ENCODE data around the gene PTPRN2.
A peak's percentile ranks its signal among the peaks of the same experiment; 100 is the strongest.
"Not testable (repeated sequence)": the region's sequence is repeated elsewhere in the genome, so short reads cannot be mapped to it uniquely, and the experiment has no call there.

PTPRN2 gene

DNA sequence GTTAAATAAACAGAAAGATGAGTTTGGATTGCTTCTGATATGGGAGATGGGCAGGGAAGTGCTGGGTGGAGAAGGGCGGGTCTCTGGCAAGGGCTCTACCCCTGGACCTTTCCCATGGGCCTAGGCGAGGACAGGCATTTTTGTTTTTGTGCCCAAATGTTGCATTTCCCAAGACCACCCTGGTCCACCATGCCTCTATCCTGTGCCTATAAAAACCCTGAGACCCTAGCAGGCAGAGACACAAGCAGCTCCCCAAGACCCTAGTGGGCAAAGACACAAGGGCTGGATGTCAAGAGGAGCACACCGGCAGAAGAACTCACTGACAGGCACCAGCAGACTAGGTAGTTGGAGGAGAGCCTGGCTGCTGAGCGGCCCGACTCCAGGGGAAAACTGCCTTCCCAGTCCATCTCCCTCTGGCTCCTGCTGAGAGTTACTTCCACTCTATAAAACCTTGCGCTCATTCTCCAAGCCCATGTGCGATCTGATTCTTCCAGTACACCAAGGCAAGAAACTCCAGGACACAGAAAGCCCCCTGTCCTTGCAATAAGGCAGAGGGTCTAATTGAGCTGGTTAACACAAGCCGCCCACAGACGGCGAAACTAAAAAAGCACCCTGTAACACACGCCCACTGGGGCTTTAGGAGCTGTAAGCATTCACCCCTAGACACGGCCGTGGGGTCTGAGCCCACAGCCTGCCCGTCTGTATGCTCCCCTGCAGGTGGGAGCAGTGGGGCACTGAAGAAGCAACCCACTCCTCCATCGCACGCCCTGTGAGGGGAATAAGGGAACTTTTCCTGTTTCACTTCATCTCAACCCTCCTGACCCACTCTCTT, 291.4 kb downstream of the PTPRN2 start:
- no peak overlapping the region for H2BK120ac ChIP-seq (ENCODE audit: low read depth, low read length)
- H3K9me3 ChIP-seq (replicated peaks in 1 of 2; ENCODE audit: control insufficient read depth in 2 of 2, insufficient read depth in 1 of 2, low read depth in 1 of 2, low read length in 2 of 2) = peaks cover 0 to 11% of the 10 kb centered on the region in 2 donors
- no peak overlapping the region for H2BK5ac ChIP-seq (ENCODE audit: low read length)
- H4K91ac ChIP-seq (ENCODE audit: low read depth, low read length, poor library complexity) = no peak overlapping the region
- H3K23ac ChIP-seq (ENCODE audit: low read depth, low read length, poor library complexity) = no peak overlapping the region
- H2BK12ac ChIP-seq (ENCODE audit: low read length) = no peak overlapping the region
- H3K4me2 ChIP-seq (ENCODE audit: insufficient read depth, low read length, poor library complexity, severe bottlenecking) = no peak overlapping the region
- H3K27me3 ChIP-seq (ENCODE audit: control insufficient read depth in 3 of 3, insufficient read depth in 3 of 3, low read depth in 1 of 3, low read length in 3 of 3) = peaks cover 0 to 2% (median 0%) of the 10 kb centered on the region in 3 experiments
- H3K18ac ChIP-seq (ENCODE audit: low read length) = no peak overlapping the region
- no peak overlapping the region for H3K9ac ChIP-seq (ENCODE audit: low read depth, low read length, poor library complexity)
- DNase-seq (ENCODE audit: low spot score) = no peak
- H3K36me3 ChIP-seq (replicated peaks in 1 of 2; ENCODE audit: control insufficient read depth in 2 of 2, insufficient read depth in 2 of 2, low read length in 2 of 2) = peaks cover 0 to 1% of the 10 kb centered on the region in 2 donors
- peak overlapping the region; percentile 8 for H2AK5ac ChIP-seq (ENCODE audit: low read depth, low read length)
- H4K8ac ChIP-seq (ENCODE audit: low read depth, low read length) = no peak overlapping the region
- no peak overlapping the region for H2AFZ ChIP-seq (ENCODE audit: low read length)
- no peak overlapping the region for H3K14ac ChIP-seq (ENCODE audit: low read length)
- no peak overlapping the region for H3K4ac ChIP-seq (ENCODE audit: low read length)
- peak overlapping the region in 1 of 2 donors; percentile 56 for H3K4me3 ChIP-seq (ENCODE audit: low read length in 2 of 2)
- no peak overlapping the region for H3K27ac ChIP-seq (replicated peaks; ENCODE audit: low read length)
- WGBS, 2 donors (ENCODE audit: extremely low coverage in 2 of 2, insufficient read length in 2 of 2, insufficient replicate concordance in 1 of 2) = no CpG with 5 or more reads among the region's 16 CpGs
- H3K4me1 ChIP-seq (ENCODE audit: control insufficient read depth in 2 of 2, insufficient read depth in 1 of 2, low read depth in 1 of 2, low read length in 2 of 2) = peaks cover 0 to 3% of the 10 kb centered on the region in 2 donors
- H3K79me1 ChIP-seq (ENCODE audit: low read depth, low read length) = no peaks in the 10 kb centered on the region
- H2BK15ac ChIP-seq (ENCODE audit: low read length) = no peak overlapping the region

DNA sequence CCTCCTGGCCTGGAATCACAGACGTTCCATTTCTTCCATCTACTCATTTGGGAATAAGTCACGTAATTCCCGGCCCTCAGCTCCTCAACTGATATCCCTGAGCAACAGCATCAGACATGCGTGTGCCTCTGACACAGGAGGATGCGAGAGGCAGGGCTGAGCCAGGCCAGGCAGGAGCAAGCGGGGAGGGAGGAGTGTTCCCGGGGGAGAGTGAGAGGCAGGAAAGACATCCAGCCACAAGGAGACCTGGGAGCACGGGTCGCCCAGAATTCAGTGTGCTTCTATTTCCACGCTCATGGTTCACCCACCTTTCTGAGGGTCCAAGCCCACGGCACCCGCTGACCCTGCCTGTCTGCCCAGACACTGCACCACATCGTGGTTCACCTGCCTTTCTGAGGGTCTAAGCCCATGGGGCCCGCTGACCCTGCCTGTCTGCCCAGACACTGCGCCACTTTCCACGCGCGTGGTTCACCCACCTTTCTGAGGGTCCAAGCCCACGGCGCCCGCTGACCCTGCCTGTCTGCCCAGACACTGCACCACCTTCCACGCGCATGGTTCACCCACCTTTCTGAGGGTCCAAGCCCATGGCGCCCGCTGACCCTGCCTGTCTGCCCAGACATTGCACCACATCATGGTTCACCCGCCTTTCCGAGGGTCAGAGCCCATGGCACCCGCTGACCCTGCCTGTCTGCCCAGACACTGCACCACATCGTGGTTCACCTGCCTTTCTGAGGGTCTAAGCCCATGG, 293.0 kb downstream of the PTPRN2 start:
- H3K9me3 ChIP-seq (replicated peaks in 1 of 2; ENCODE audit: control insufficient read depth in 2 of 2, insufficient read depth in 1 of 2, low read depth in 1 of 2, low read length in 2 of 2) = peaks cover 0 to 23% of the 10 kb centered on the region in 2 donors

DNA sequence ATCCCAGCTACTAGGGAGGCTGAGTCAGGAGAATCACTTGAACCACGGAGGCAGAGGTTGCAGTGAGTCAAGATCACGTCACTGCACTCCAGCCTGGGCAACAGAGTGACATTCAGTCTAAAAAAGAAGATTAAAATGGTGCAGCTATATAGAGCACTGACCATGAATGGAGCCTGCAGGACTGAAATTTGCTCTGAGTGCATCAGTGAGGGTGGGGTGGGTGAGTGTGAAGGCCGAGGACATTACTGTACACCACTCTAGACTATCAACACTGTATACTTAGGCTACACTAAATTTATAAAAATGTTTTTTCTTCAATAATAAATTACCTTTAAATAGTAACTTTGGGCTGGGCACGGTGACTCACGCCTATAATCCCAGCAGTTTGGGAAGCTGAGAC, 294.7 kb downstream of the PTPRN2 start:
- no CpG with 5 or more reads among the region's 5 CpGs for WGBS, 2 donors (ENCODE audit: extremely low coverage in 2 of 2, insufficient read length in 2 of 2, insufficient replicate concordance in 1 of 2)
- Histone ChIP-seq H3K18ac (ENCODE audit: low read length) (no peak overlapping the region), H2BK120ac (ENCODE audit: low read depth, low read length) (no peak overlapping the region), H3K79me1 (ENCODE audit: low read depth, low read length) (no peaks in the 10 kb centered on the region), H2BK5ac (ENCODE audit: low read length) (no peak overlapping the region), H3K27ac (replicated peaks; ENCODE audit: low read length) (no peak overlapping the region), H3K14ac (ENCODE audit: low read length) (no peak overlapping the region), H2BK12ac (ENCODE audit: low read length) (no peak overlapping the region), H3K4me3 (ENCODE audit: low read length in 2 of 2) (no peak overlapping the region), H3K4me1 (ENCODE audit: control insufficient read depth in 2 of 2, insufficient read depth in 1 of 2, low read depth in 1 of 2, low read length in 2 of 2) (peaks cover 0 to 2% of the 10 kb centered on the region in 2 donors), H4K8ac (ENCODE audit: low read depth, low read length) (no peak overlapping the region), H3K27me3 (ENCODE audit: control insufficient read depth in 3 of 3, insufficient read depth in 3 of 3, low read depth in 1 of 3, low read length in 3 of 3) (no peaks in the 10 kb centered on the region), H3K4me2 (ENCODE audit: insufficient read depth, low read length, poor library complexity, severe bottlenecking) (no peak overlapping the region), H4K91ac (ENCODE audit: low read depth, low read length, poor library complexity) (no peak overlapping the region), H3K23ac (ENCODE audit: low read depth, low read length, poor library complexity) (no peak overlapping the region), H2AK5ac (ENCODE audit: low read depth, low read length) (no peak overlapping the region), H2BK15ac (ENCODE audit: low read length) (no peak overlapping the region), H2AFZ (ENCODE audit: low read length) (no peak overlapping the region), H3K4ac (ENCODE audit: low read length) (no peak overlapping the region), H3K9ac (ENCODE audit: low read depth, low read length, poor library complexity) (no peak overlapping the region), H3K36me3 (replicated peaks in 1 of 2; ENCODE audit: control insufficient read depth in 2 of 2, insufficient read depth in 2 of 2, low read length in 2 of 2) (peaks cover 0 to 1% of the 10 kb centered on the region in 2 donors), H3K9me3 (replicated peaks in 1 of 2; ENCODE audit: control insufficient read depth in 2 of 2, insufficient read depth in 1 of 2, low read depth in 1 of 2, low read length in 2 of 2) (peaks cover 0 to 23% of the 10 kb centered on the region in 2 donors)
- no peak for DNase-seq (ENCODE audit: low spot score)

More for the DNA sequence above, 293.0 kb downstream of the PTPRN2 start:
- not testable (repeated sequence) for H2AFZ ChIP-seq (ENCODE audit: low read length); H3K23ac ChIP-seq (ENCODE audit: low read depth, low read length, poor library complexity); H3K9ac ChIP-seq (ENCODE audit: low read depth, low read length, poor library complexity); H4K91ac ChIP-seq (ENCODE audit: low read depth, low read length, poor library complexity); DNase-seq (ENCODE audit: low spot score); H3K27me3 ChIP-seq (ENCODE audit: control insufficient read depth in 3 of 3, insufficient read depth in 3 of 3, low read depth in 1 of 3, low read length in 3 of 3); H4K8ac ChIP-seq (ENCODE audit: low read depth, low read length); H3K36me3 ChIP-seq (replicated peaks in 1 of 2; ENCODE audit: control insufficient read depth in 2 of 2, insufficient read depth in 2 of 2, low read length in 2 of 2); H3K4ac ChIP-seq (ENCODE audit: low read length); H3K14ac ChIP-seq (ENCODE audit: low read length); H3K27ac ChIP-seq (replicated peaks; ENCODE audit: low read length); H2BK120ac ChIP-seq (ENCODE audit: low read depth, low read length); H3K4me3 ChIP-seq (ENCODE audit: low read length in 2 of 2); H2BK15ac ChIP-seq (ENCODE audit: low read length); H3K18ac ChIP-seq (ENCODE audit: low read length); H3K4me1 ChIP-seq (ENCODE audit: control insufficient read depth in 2 of 2, insufficient read depth in 1 of 2, low read depth in 1 of 2, low read length in 2 of 2); H2BK5ac ChIP-seq (ENCODE audit: low read length); H3K79me1 ChIP-seq (ENCODE audit: low read depth, low read length); H3K4me2 ChIP-seq (ENCODE audit: insufficient read depth, low read length, poor library complexity, severe bottlenecking); H2BK12ac ChIP-seq (ENCODE audit: low read length)
- no CpG with 5 or more reads among the region's 29 CpGs for WGBS, 2 donors (ENCODE audit: extremely low coverage in 2 of 2, insufficient read length in 2 of 2, insufficient replicate concordance in 1 of 2)
- H2AK5ac ChIP-seq (ENCODE audit: low read depth, low read length) = peak overlapping the region; percentile 3

DNA sequence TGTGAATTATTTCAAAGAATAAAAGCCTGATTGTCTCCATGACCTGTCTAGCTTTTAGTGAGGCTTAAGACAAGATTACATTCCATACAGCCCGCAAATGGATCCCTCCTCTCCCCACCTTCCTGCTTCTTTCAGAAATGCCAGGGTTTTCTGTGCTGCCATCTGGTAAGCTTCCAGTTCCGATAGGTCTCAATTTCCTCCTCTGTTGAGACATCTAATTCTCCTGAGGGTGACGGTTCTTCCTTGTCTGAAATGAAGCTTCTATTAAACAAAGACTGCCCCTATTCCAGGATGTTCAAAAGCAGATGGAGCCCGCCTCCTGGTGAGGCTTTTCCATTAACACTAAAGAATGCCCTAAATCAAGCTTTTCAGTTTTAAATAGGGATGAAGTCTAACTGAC, 295.6 kb downstream of the PTPRN2 start:
- peaks cover 0 to 2% of the 10 kb centered on the region in 2 donors for H3K4me1 ChIP-seq (ENCODE audit: control insufficient read depth in 2 of 2, insufficient read depth in 1 of 2, low read depth in 1 of 2, low read length in 2 of 2)
- no peak overlapping the region for H3K18ac ChIP-seq (ENCODE audit: low read length)
- no peak for DNase-seq (ENCODE audit: low spot score)
- no peaks in the 10 kb centered on the region for H3K79me1 ChIP-seq (ENCODE audit: low read depth, low read length)
- no peak overlapping the region for H2AFZ ChIP-seq (ENCODE audit: low read length)
- H2BK12ac ChIP-seq (ENCODE audit: low read length) = no peak overlapping the region
- peaks cover 0 to 21% of the 10 kb centered on the region in 2 donors for H3K9me3 ChIP-seq (replicated peaks in 1 of 2; ENCODE audit: control insufficient read depth in 2 of 2, insufficient read depth in 1 of 2, low read depth in 1 of 2, low read length in 2 of 2)
- H2AK5ac ChIP-seq (ENCODE audit: low read depth, low read length) = no peak overlapping the region
- H3K23ac ChIP-seq (ENCODE audit: low read depth, low read length, poor library complexity) = no peak overlapping the region
- H3K14ac ChIP-seq (ENCODE audit: low read length) = no peak overlapping the region
- no peak overlapping the region for H4K91ac ChIP-seq (ENCODE audit: low read depth, low read length, poor library complexity)
- no peak overlapping the region for H2BK120ac ChIP-seq (ENCODE audit: low read depth, low read length)
- no peak overlapping the region for H2BK5ac ChIP-seq (ENCODE audit: low read length)
- no peak overlapping the region for H3K4me2 ChIP-seq (ENCODE audit: insufficient read depth, low read length, poor library complexity, severe bottlenecking)
- H3K36me3 ChIP-seq (replicated peaks in 1 of 2; ENCODE audit: control insufficient read depth in 2 of 2, insufficient read depth in 2 of 2, low read length in 2 of 2) = peaks cover 0 to 1% of the 10 kb centered on the region in 2 donors
- no peak overlapping the region for H2BK15ac ChIP-seq (ENCODE audit: low read length)
- H3K27ac ChIP-seq (replicated peaks; ENCODE audit: low read length) = peak overlapping the region; percentile 12
- no peaks in the 10 kb centered on the region for H3K27me3 ChIP-seq (ENCODE audit: control insufficient read depth in 3 of 3, insufficient read depth in 3 of 3, low read depth in 1 of 3, low read length in 3 of 3)
- H4K8ac ChIP-seq (ENCODE audit: low read depth, low read length) = no peak overlapping the region
- WGBS, 2 donors (ENCODE audit: extremely low coverage in 2 of 2, insufficient read length in 2 of 2, insufficient replicate concordance in 1 of 2) = no CpG with 5 or more reads among the region's 4 CpGs
- no peak overlapping the region for H3K4ac ChIP-seq (ENCODE audit: low read length)
- no peak overlapping the region for H3K4me3 ChIP-seq (ENCODE audit: low read length in 2 of 2)
- no peak overlapping the region for H3K9ac ChIP-seq (ENCODE audit: low read depth, low read length, poor library complexity)
